OCI-LY7 (cell line): Measurements from ENCODE around the gene ZIK1. TPM values are rescaled to one million over a fixed set of nuclear protein-coding genes. Genes with fewer than 3 reads are reported as not detected.

ENCODE experiments used
- BruUV-seq: library from RNA; stranded (reverse); fragments of 400-500 nt; replicated peaks from 2 replicates; lab custom pipeline; 2021; lab: Mats Ljungman, UMichigan
- CTCF ChIA-PET: fragments of 300-600 bp; sonication (Branson Sonifier 250); formaldehyde crosslinking; loops from one replicate; lab custom pipeline; 2022; ENCODE audit warnings: antibody characterized with exemption; ENCODE audit not compliant: unreplicated experiment; lab: Charles Lee
- POLR2A ChIA-PET: fragments of 300-600 bp; sonication (Branson Sonifier 250); formaldehyde crosslinking; loops from one replicate; lab custom pipeline; 2022; ENCODE audit warnings: antibody characterized with exemption; lab: Charles Lee
- DNase-seq: peaks from one replicate; pipeline ENCODE4 v3.0.0-alpha.2; 2015; ENCODE audit warnings: low spot score
- H2AFZ ChIP-seq: fragments of 200-600 bp; sonication (generic), shearing (Covaris generic); 2 replicates; pipeline ENCODE4 v1.6.1; 2014; ENCODE audit warnings: mild to moderate bottlenecking, antibody characterized with exemption, low read length, moderate library complexity
- H3K27ac ChIP-seq: fragments of 200-600 bp; sonication (generic); 2 replicates; pipeline ENCODE4 v1.5.1; 2014; ENCODE audit warnings: mixed run types, low read depth, mild to moderate bottlenecking, moderate library complexity, low read length, inconsistent platforms; ENCODE audit not compliant: poor library complexity, severe bottlenecking
- H3K36me3 ChIP-seq: fragments of 200-600 bp; sonication (generic); 2 replicates; pipeline ENCODE4 v1.6.1; 2014; ENCODE audit warnings: mild to moderate bottlenecking, antibody characterized with exemption, low read length, moderate library complexity, mixed read lengths; ENCODE audit not compliant: insufficient read depth
- H3K4me1 ChIP-seq: fragments of 200-600 bp; sonication (generic); 2 replicates; pipeline ENCODE4 v1.5.1; 2014; ENCODE audit warnings: mild to moderate bottlenecking, low read length; ENCODE audit not compliant: insufficient read depth, poor library complexity, severe bottlenecking
- H3K4me2 ChIP-seq: fragments of 200-600 bp; sonication (generic); 2 replicates; pipeline ENCODE4 v1.6.1; 2014; ENCODE audit warnings: mild to moderate bottlenecking, low read length
- H3K4me3 ChIP-seq: fragments of 200-600 bp; sonication (generic); 2 replicates; pipeline ENCODE4 v1.5.1; 2014; ENCODE audit warnings: mild to moderate bottlenecking, low read depth, low read length; ENCODE audit not compliant: poor library complexity, severe bottlenecking
- H3K79me2 ChIP-seq: fragments of 200-600 bp; sonication (generic); 2 replicates; pipeline ENCODE4 v1.6.1; 2016; ENCODE audit warnings: low read depth, mild to moderate bottlenecking, low read length, moderate library complexity, mixed read lengths; ENCODE audit not compliant: insufficient read depth
- H3K9me2 ChIP-seq: fragments of 200-600 bp; sonication (generic); 2 replicates; pipeline ENCODE4 v1.6.1; 2016; ENCODE audit warnings: mild to moderate bottlenecking, low read length, mixed read lengths; ENCODE audit not compliant: insufficient read depth
- H3K9me3 ChIP-seq: fragments of 200-600 bp; sonication (generic); 2 replicates; pipeline ENCODE4 v1.6.1; 2014; ENCODE audit warnings: mild to moderate bottlenecking, mixed run types, low read length, mixed read lengths
- H4K20me1 ChIP-seq: fragments of 200-600 bp; sonication (generic); 2 replicates; pipeline ENCODE4 v1.6.1; 2014; ENCODE audit warnings: mild to moderate bottlenecking, antibody characterized with exemption, low read length, moderate library complexity, mixed read lengths; ENCODE audit not compliant: insufficient read depth
- EZH2phosphoT487 ChIP-seq: fragments of 200-600 bp; sonication (generic); IDR thresholded peaks from 2 replicates; pipeline ENCODE4 v1.6.1; 2018; ENCODE audit warnings: low read depth, borderline replicate concordance, mild to moderate bottlenecking, mixed run types, antibody characterized with exemption, low read length, moderate library complexity, mixed read lengths
- intact Hi-C: fragments of 100-400 bp; cut with micrococcal nuclease; formaldehyde crosslinking; loops from one replicate; pipeline ENCODE4 v1.10.0; 2022; ENCODE audit not compliant: unreplicated experiment
- total RNA-seq, 2 experiments: library from RNA; depleted of rRNA in 1 of 2; stranded (reverse); fragments of >200 nt in 1 of 2; shearing (Covaris generic) in 1 of 2; gene quantifications; 2 replicates each; pipeline ENCODE4 v1.2.3, GENCODE V29; 2014 to 2022
- TF ChIP-seq, protein P1 (sequence below): fragments of 200-600 bp; sonication (generic); conservative IDR thresholded peaks from 2 replicates; pipeline ENCODE4 v1.5.1; 2014; ENCODE audit warnings: mild to moderate bottlenecking, antibody characterized with exemption, low read length, moderate library complexity, mixed read lengths

The ZIK1 gene
- total RNA-seq, 2 experiments from 2014 or later: 0.47 TPM; not detected in 1

DNA sequence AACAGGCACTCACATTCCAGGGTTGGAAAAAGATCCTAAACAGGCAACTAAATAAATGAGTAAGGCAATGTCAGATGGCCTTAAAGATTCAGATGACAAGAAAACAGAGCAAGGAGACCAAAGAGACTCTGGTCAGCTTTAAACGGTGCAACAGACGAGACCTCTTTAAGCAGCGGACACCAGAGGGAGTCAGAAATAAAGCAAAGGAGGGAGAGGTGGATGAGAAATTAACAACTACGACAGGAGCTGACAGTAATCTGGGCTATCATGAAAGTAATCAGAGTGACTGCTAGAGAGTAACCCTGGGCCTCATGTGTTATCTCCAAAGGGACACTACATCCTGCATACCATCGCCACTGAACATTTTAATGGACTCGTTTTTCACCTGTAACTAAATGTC lies 25.4 kb upstream of the ZIK1 start:
- Histone ChIP-seq H3K9me2 (no peaks in the 10 kb centered on the region), H3K36me3 (peaks cover 22% of the 10 kb centered on the region), H2AFZ (no peak overlapping the region), H3K4me3 (peak overlapping the region; percentile 71), H4K20me1 (no peaks in the 10 kb centered on the region), H3K4me1 (no peaks in the 10 kb centered on the region), H3K4me2 (peak overlapping the region; percentile 83), H3K9me3 (peaks cover 31% of the 10 kb centered on the region; the same call in 1 of the 2 replicates), H3K79me2 (no peaks in the 10 kb centered on the region), H3K27ac (no peak overlapping the region)
- ChIA-PET CTCF (no interaction called here), POLR2A (no interaction called here)
- intact Hi-C loops: no loop called here
- BruUV-seq: no TSS peak
- no peak for DNase-seq
- TF ChIP-seq EZH2phosphoT487: no peak
- TF ChIP-seq, protein P1, sequence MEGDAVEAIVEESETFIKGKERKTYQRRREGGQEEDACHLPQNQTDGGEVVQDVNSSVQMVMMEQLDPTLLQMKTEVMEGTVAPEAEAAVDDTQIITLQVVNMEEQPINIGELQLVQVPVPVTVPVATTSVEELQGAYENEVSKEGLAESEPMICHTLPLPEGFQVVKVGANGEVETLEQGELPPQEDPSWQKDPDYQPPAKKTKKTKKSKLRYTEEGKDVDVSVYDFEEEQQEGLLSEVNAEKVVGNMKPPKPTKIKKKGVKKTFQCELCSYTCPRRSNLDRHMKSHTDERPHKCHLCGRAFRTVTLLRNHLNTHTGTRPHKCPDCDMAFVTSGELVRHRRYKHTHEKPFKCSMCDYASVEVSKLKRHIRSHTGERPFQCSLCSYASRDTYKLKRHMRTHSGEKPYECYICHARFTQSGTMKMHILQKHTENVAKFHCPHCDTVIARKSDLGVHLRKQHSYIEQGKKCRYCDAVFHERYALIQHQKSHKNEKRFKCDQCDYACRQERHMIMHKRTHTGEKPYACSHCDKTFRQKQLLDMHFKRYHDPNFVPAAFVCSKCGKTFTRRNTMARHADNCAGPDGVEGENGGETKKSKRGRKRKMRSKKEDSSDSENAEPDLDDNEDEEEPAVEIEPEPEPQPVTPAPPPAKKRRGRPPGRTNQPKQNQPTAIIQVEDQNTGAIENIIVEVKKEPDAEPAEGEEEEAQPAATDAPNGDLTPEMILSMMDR: no peak

DNA sequence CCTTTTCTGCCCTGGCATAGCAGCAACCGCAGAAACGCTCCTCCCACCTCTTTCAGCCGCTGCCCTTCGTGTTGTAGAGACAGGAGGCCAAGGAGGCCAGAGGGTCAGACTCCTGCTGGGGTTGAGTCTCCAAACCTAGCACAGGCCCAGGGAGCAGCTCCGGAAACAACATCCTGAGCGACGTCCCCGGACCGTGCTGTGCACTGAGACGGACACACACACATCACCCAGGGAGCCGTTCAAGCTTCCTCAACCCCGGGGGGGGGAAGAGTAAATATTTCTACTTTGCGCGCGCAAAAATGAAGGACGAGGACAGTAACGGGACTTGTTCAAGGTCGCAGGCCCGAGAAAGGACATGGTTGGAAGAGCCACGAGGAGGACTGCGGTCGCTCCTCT lies 24.9 kb upstream of the ZIK1 start:
- H3K79me2 ChIP-seq: no peaks in the 10 kb centered on the region
- H3K4me1 ChIP-seq: no peaks in the 10 kb centered on the region
- CTCF ChIA-PET: no interaction called here
- peaks cover 17% of the 10 kb centered on the region for H3K36me3 ChIP-seq
- BruUV-seq: no TSS peak
- no peaks in the 10 kb centered on the region for H4K20me1 ChIP-seq
- peak; percentile 14 for DNase-seq
- POLR2A ChIA-PET: no interaction called here
- 0 out of 2 replicates have a peak overlapping the region, but pooled peaks have one; percentile 66 for H2AFZ ChIP-seq
- peaks cover 36% of the 10 kb centered on the region; the same call in 1 of the 2 replicates for H3K9me3 ChIP-seq
- intact Hi-C loops: no loop called here
- TF ChIP-seq, protein P1: no peak
- TF ChIP-seq EZH2phosphoT487: no peak
- peak overlapping the region; percentile 83 for H3K4me2 ChIP-seq
- peak overlapping the region; percentile 71 for H3K4me3 ChIP-seq
- no peaks in the 10 kb centered on the region for H3K9me2 ChIP-seq
- no peak overlapping the region for H3K27ac ChIP-seq

DNA sequence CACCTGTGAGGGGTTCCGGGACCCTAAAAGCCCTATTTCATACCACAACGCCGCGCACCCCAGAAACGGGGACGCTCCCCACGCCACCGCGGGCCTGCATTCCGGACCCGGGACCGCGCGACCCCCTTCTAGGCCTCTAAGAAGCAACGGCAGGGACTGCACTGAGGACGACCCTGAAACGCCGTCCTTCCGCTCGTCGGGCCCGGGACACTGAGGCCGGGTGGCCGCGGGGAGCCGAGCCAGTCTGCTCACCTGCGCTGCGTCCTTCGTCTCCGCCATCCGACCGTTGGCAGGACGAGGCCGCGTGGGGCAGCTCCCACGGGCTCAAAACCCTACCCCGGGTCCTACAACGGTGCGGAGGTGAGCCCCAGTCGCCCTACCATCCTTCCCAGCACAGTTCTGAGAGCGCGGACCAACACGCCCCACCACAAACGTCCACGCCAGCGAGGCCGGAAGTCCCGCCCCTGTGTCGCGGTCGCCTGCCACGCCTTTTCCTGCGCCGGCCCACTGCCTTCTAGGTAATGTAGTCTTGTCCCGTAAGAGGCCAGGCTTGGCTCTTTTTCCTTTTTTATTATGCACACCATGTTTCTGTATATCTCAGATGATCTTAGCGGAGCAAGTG lies 24.4 kb upstream of the ZIK1 start, which contains the start of gene ZNF550:
ZNF550 (minus strand) TSS at position 460 of the 622 bp plus-strand sequence; CDS start at position 279, 181 bp downstream.
- DNase-seq: peak; percentile 75
- H3K4me3 ChIP-seq: peak within 1 kb of the TSS; percentile 71
- H3K9me2 ChIP-seq: no peaks in the 10 kb centered on the region
- H2AFZ ChIP-seq: peak within 1 kb of the TSS; percentile 66; the same call in 1 of the 2 replicates
- peaks cover 37% of the 10 kb centered on the region; the same call in 1 of the 2 replicates for H3K9me3 ChIP-seq
- peaks cover 12% of the 10 kb centered on the region for H3K36me3 ChIP-seq
- intact Hi-C loops: no loop called here
- TF ChIP-seq EZH2phosphoT487: no peak
- TF ChIP-seq, protein P1: no peak
- no peaks in the 10 kb centered on the region for H3K79me2 ChIP-seq
- no peak within 1 kb of the TSS for H3K27ac ChIP-seq
- CTCF ChIA-PET: no interaction called here
- TSS peak; percentile 79 for BruUV-seq
- peak within 1 kb of the TSS; percentile 83 for H3K4me2 ChIP-seq
- H3K4me1 ChIP-seq: no peaks in the 10 kb centered on the region
- no peaks in the 10 kb centered on the region for H4K20me1 ChIP-seq
- POLR2A ChIA-PET: no interaction called here
